Measurements from ENCODE around the gene COBLL1. TPM values are rescaled to one million over a fixed set of nuclear protein-coding genes. Genes with fewer than 3 reads are reported as not detected.
"Not testable (repeated sequence)": the region's sequence is repeated elsewhere in the genome, so short reads cannot be mapped to it uniquely, and the experiment has no call there.

COBLL1 gene
- total RNA-seq, 1 donor from 2014 or later = not detected

DNA sequence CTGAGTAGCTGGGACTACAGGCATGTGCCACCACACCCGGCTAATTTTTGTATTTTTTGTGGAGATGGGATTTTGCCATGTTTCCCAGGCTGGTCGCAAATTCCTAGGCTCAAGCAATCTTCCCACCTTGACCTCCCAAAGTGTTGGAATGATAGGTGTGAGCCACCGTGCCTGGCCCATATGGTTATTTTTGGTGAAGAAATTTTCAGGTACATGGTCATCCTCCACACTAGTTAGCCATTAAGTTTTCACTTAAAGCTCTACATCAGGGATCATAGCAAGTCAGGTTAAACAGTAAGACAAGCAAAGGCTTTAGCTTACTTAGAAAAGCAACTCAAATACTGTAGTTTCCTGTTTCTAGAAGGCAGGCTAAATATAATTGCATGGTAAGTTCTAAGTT lies 116.1 kb downstream of the COBLL1 start:
- intact Hi-C loops (cut with micrococcal nuclease) = no loop called here
- Mint-ChIP-seq H3K4me1 (no peaks in the 10 kb centered on the region), H3K27me3 (no peaks in the 10 kb centered on the region), H3K9me3 (no peaks in the 10 kb centered on the region), H3K4me3 (no peak overlapping the region), H3K36me3 (ENCODE audit: low read depth) (no peaks in the 10 kb centered on the region), H3K27ac (no peak overlapping the region)
- no peak for DNase-seq

DNA sequence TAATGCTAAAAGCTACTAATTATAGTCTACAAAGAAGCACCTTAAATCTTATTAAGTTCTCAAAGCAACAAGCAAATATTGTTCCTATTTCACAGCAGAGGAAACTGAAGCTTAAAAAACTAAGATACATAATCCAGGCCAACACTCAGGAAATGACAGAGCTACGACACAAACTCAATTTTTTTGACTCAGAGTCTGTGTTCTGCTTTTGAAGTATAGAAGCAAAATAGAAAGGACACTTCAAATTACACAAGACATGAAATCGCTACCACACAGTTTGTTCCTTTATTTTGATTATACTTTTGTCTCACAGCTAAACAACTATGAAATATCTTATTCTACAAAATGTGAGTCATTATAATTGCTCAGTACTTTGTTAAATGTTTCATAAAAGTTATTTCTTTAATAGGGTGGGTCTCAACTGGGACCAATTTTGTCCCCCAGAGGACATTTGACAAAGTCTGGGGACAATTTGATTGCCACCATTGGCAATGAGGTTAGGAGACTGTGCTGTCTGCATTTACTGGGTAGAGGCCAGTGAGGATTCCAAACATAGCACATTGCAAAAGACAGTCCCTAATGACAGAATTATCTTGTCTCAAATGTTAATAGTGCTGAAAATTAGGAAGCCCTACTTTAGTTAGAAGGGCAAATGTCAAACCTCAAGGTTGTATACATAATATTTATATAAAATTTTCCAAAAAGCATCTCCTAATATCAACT lies 118.8 kb downstream of the COBLL1 start:
- no peak for DNase-seq
- Mint-ChIP-seq H3K27ac (no peak overlapping the region), H3K27me3 (no peaks in the 10 kb centered on the region), H3K4me3 (no peak overlapping the region), H3K9me3 (no peaks in the 10 kb centered on the region), H3K4me1 (no peaks in the 10 kb centered on the region), H3K36me3 (ENCODE audit: low read depth) (no peaks in the 10 kb centered on the region)
- intact Hi-C loops (cut with micrococcal nuclease) = no loop called here

- DNase-seq = no peak
- intact Hi-C loops (cut with micrococcal nuclease) = no loop called here
- H3K4me3 Mint-ChIP-seq = no peak overlapping the region
- no peaks in the 10 kb centered on the region for H3K4me1 Mint-ChIP-seq
- no peaks in the 10 kb centered on the region for H3K27me3 Mint-ChIP-seq
- H3K9me3 Mint-ChIP-seq = no peaks in the 10 kb centered on the region
- H3K27ac Mint-ChIP-seq = no peak overlapping the region
- H3K36me3 Mint-ChIP-seq (ENCODE audit: low read depth) = no peaks in the 10 kb centered on the region
Observed at GRCh38 chr2:164721430-164721829, 120.2 kb downstream of the COBLL1 start.

- Mint-ChIP-seq H3K36me3 (ENCODE audit: low read depth) (no peaks in the 10 kb centered on the region), H3K4me1 (no peaks in the 10 kb centered on the region), H3K27me3 (no peaks in the 10 kb centered on the region), H3K4me3 (no peak overlapping the region), H3K9me3 (no peaks in the 10 kb centered on the region), H3K27ac (no peak overlapping the region)
- no peak for DNase-seq
- intact Hi-C loops (cut with micrococcal nuclease) = no loop called here
Observed at GRCh38 chr2:164719996-164720941, 121.4 kb downstream of the COBLL1 start.

GRCh38 chr2:164717000-164717803 lies 124.4 kb downstream of the COBLL1 start:
- Mint-ChIP-seq H3K9me3 (no peaks in the 10 kb centered on the region), H3K4me1 (no peaks in the 10 kb centered on the region), H3K27ac (no peak overlapping the region), H3K27me3 (no peaks in the 10 kb centered on the region), H3K4me3 (no peak overlapping the region), H3K36me3 (ENCODE audit: low read depth) (no peaks in the 10 kb centered on the region)
- intact Hi-C loops (cut with micrococcal nuclease) = loop anchor here (2.0 kb wide), 1 partner anchor 156 kb away; no protein-coding TSS in a partner anchor
- DNase-seq = no peak

GRCh38 chr2:164714471-164714870 lies 127.2 kb downstream of the COBLL1 start:
- intact Hi-C loops (cut with micrococcal nuclease) = no loop called here
- no peak overlapping the region for H3K4me3 Mint-ChIP-seq
- no peak overlapping the region for H3K27ac Mint-ChIP-seq
- no peaks in the 10 kb centered on the region for H3K4me1 Mint-ChIP-seq
- H3K9me3 Mint-ChIP-seq = no peaks in the 10 kb centered on the region
- H3K27me3 Mint-ChIP-seq = no peaks in the 10 kb centered on the region
- no peaks in the 10 kb centered on the region for H3K36me3 Mint-ChIP-seq (ENCODE audit: low read depth)
- DNase-seq = no peak

DNA sequence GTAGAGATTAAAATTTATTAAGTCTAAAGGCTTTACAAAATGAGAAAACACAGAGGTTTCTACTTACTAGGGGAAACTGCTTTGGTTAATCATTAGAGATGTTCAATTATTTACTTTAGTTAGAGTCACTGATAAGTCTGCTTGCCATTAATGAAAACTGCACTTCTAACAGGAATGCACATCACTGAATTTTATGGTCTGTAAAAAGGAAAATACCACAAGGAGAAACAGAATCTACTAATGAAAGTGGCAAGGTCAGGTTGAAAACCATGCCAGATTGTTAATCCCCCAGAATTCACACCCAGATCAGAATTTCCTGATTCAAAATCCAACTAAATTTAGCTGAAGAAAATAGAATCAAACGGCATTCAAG lies 129.9 kb downstream of the COBLL1 start:
- DNase-seq = no peak
- H3K4me1 Mint-ChIP-seq = no peaks in the 10 kb centered on the region
- H3K27me3 Mint-ChIP-seq = no peaks in the 10 kb centered on the region
- intact Hi-C loops (cut with micrococcal nuclease) = no loop called here
- H3K9me3 Mint-ChIP-seq = no peaks in the 10 kb centered on the region
- no peak overlapping the region for H3K4me3 Mint-ChIP-seq
- no peaks in the 10 kb centered on the region for H3K36me3 Mint-ChIP-seq (ENCODE audit: low read depth)
- H3K27ac Mint-ChIP-seq = no peak overlapping the region

DNA sequence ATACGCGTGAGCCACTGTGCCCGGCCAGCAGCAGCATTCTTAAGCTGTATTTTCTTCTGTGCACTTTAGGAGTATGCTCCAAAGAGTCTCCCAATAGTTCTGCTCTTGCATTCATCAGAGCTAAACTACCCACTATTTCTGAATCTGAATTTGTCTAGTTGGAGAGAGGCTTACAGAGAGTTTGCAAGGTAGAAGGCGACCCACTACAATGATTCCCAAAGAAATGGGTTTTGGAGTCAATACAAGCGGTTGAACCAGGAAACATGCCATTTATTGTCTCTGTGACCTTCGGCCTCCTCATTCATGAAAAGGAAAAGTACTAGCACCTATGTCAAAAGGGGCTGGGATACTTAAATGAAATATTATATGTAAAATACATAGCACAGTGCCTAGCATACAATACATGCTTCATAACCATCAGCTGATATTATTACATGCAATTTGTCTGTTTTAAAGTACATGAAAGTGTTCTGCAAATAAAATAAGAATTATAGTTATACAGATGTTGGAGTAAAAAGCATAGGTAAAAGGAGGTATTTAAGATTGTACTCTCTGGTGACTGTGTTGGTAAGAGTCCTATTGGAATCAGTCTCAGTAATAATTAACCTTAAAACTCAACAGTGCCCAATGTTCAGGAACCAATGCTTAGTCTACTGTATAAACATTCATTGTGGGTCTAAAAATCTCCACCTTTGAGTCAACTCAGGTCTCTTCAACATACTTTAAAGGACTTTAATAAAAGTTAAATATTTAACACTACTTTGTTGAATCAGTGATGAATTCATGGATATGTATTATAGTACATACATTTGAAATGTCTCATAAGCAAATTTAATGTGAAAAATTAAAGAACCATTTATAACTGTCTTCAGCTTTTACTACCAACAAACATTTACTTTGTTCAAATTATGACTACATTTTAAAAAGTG lies 130.5 kb downstream of the COBLL1 start:
- H3K36me3 Mint-ChIP-seq (ENCODE audit: low read depth) = no peaks in the 10 kb centered on the region
- no peaks in the 10 kb centered on the region for H3K4me1 Mint-ChIP-seq
- no peaks in the 10 kb centered on the region for H3K27me3 Mint-ChIP-seq
- intact Hi-C loops (cut with micrococcal nuclease) = no loop called here
- no peak overlapping the region for H3K4me3 Mint-ChIP-seq
- no peaks in the 10 kb centered on the region for H3K9me3 Mint-ChIP-seq
- H3K27ac Mint-ChIP-seq = no peak overlapping the region
- DNase-seq = no peak

DNA sequence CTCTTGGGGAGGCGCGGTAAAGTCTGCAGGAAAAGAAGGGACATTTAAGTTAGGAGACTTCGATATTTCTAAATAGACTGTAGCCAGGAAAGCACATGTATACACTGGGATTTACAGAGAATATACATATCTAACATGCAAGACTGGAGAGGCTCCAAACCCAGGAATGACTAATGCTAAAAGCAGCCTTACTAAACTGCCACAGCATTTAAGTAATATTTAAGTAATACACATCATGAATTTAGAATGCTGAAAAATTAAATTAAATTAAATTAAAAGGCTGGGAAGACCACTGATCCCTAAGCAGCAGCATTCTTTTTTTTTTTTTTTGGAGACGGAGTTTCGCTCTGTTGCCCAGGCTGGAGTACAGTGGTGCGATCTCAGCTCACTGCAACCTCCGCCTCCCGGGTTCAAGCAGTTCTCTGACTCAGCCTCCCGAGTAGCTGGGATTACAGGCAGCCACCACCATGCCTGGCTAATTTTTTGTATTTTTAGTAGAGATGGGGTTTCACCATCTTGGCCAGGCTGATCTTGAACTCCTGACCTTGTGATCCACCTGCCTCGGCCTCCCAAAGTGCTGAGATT lies 131.3 kb downstream of the COBLL1 start:
- H3K36me3 Mint-ChIP-seq (ENCODE audit: low read depth); H3K9me3 Mint-ChIP-seq; H3K4me1 Mint-ChIP-seq; H3K4me3 Mint-ChIP-seq; intact Hi-C loops (cut with micrococcal nuclease); H3K27ac Mint-ChIP-seq; H3K27me3 Mint-ChIP-seq; DNase-seq: not testable (repeated sequence)

DNA sequence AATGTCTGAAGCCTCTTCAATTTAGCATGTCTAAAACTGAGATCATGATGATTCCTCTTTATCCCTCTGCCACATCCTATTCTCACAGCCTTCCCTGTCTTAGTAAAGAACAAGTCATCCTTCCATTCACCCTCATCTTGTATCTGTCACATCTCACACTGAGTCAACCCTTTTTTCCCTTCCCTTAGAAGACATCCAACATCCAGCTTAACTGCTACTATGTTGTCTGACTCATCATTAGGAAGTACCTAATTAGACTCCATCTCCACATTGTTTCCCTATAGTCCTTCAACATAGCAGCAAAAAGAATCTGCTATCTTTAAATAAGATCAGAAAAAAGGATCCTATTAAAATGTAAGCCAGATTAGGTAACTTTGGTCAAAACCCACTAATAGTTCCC lies 135.1 kb downstream of the COBLL1 start:
- intact Hi-C loops (cut with micrococcal nuclease) = no loop called here
- no peaks in the 10 kb centered on the region for H3K4me1 Mint-ChIP-seq
- no peaks in the 10 kb centered on the region for H3K27me3 Mint-ChIP-seq
- H3K9me3 Mint-ChIP-seq = no peaks in the 10 kb centered on the region
- H3K36me3 Mint-ChIP-seq (ENCODE audit: low read depth) = no peaks in the 10 kb centered on the region
- H3K27ac Mint-ChIP-seq = no peak overlapping the region
- no peak for DNase-seq
- no peak overlapping the region for H3K4me3 Mint-ChIP-seq

DNA sequence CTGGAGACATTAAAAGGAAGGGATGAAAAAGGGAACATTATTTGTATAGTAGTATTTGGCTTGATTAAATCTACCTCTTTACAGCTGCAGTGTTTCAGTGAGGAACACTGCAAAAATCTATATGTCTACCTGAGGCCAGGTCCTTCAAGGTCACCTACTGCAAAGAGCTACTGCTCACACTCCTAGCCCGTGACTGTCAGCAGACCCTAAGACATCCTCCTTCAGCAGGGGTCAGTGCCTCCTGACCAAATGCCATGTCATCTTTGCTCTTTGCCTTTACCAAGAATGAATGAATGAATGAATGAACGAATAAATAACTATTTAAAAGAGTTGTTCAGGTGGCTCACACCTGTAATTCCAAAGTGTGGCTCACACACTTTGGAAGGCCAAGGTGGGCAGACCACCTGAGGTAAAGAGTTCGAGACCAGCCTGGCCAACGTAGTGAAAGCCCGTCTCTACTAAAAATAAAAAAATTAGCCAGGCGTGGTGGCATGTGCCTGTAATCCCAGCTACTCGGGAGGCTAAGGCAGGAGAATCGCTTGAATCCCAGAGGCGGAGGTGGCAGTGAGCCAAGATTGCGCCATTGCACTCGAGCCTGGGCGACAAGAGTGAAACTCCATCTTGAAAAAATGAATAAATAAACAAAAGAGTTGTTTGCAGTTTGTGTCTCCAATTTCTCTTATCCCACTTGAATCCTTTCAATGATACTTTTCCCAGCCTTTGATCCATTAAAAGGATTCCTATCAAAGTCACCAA lies 136.0 kb downstream of the COBLL1 start:
- H3K4me3 Mint-ChIP-seq = no peak overlapping the region

GRCh38 chr2:164703915-164704706 lies 137.5 kb downstream of the COBLL1 start:
- Mint-ChIP-seq H3K4me1 (no peaks in the 10 kb centered on the region), H3K27ac (no peak overlapping the region), H3K27me3 (no peaks in the 10 kb centered on the region), H3K9me3 (no peaks in the 10 kb centered on the region), H3K36me3 (ENCODE audit: low read depth) (no peaks in the 10 kb centered on the region), H3K4me3 (no peak overlapping the region)
- intact Hi-C loops (cut with micrococcal nuclease) = no loop called here
- no peak for DNase-seq

More for the DNA sequence above, 136.0 kb downstream of the COBLL1 start:
- Mint-ChIP-seq H3K4me1 (no peaks in the 10 kb centered on the region), H3K27ac (no peak overlapping the region), H3K27me3 (no peaks in the 10 kb centered on the region), H3K36me3 (ENCODE audit: low read depth) (no peaks in the 10 kb centered on the region), H3K9me3 (no peaks in the 10 kb centered on the region)
- intact Hi-C loops (cut with micrococcal nuclease) = no loop called here
- DNase-seq = no peak
